ENCODE results near the gene MSANTD2. TPM values are rescaled to one million over a fixed set of nuclear protein-coding genes. Genes with fewer than 3 reads are reported as not detected.

The MSANTD2 gene
- total RNA-seq, 1 experiment from 2014 or later = 15.3 TPM

- Mint-ChIP-seq H3K4me1 (ENCODE audit: insufficient read depth, unreplicated experiment) (peaks cover 5% of the 10 kb centered on the region), H3K27me3 (ENCODE audit: insufficient read depth, unreplicated experiment) (no peaks in the 10 kb centered on the region), H3K36me3 (ENCODE audit: insufficient read depth, unreplicated experiment) (no peaks in the 10 kb centered on the region), H3K9me3 (ENCODE audit: unreplicated experiment) (no peaks in the 10 kb centered on the region), H3K4me3 (ENCODE audit: unreplicated experiment) (no peak overlapping the region), H3K27ac (ENCODE audit: low read depth, unreplicated experiment) (no peak overlapping the region)
- CTCF ChIA-PET = interaction anchor here (0.6 to 6.1 kb wide), 7 partner anchors 29 to 122 kb away, joined by 3 to 112 read pairs (median 4); partner anchors contain the start of genes SIAE and SPA17
- POLR2A ChIA-PET = interaction anchor here (0.6 kb wide), 2 partner anchors 452 to 1341 kb away, joined by 3 to 4 read pairs; no protein-coding TSS in a partner anchor
- no TSS peak for BruUV-seq (replicated peaks)
- intact Hi-C loops (cut with micrococcal nuclease) = no loop called here
- no peak for TF ChIP-seq CTCF (IDR thresholded peaks at IDR 0.05; ENCODE audit: unreplicated experiment)
- DNase-seq (ENCODE audit: unreplicated experiment) = no peak
Measured at GRCh38 chr11:124766156-124766555, 34.0 kb downstream of the MSANTD2 start.

GRCh38 chr11:124763156-124763947 is 36.9 kb downstream of the MSANTD2 start:
- TF ChIP-seq CTCF (IDR thresholded peaks at IDR 0.05; ENCODE audit: unreplicated experiment) = peak; percentile 79
- intact Hi-C loops (cut with micrococcal nuclease) = loop anchor here (1.0 to 2.0 kb wide), 5 partner anchors 29 to 119 kb away; partner anchors contain the start of genes SIAE and SPA17
- Mint-ChIP-seq H3K9me3 (ENCODE audit: unreplicated experiment) (no peaks in the 10 kb centered on the region), H3K36me3 (ENCODE audit: insufficient read depth, unreplicated experiment) (no peaks in the 10 kb centered on the region), H3K4me3 (ENCODE audit: unreplicated experiment) (peak overlapping the region; percentile 62), H3K27me3 (ENCODE audit: insufficient read depth, unreplicated experiment) (no peaks in the 10 kb centered on the region), H3K27ac (ENCODE audit: low read depth, unreplicated experiment) (no peak overlapping the region), H3K4me1 (ENCODE audit: insufficient read depth, unreplicated experiment) (peaks cover 5% of the 10 kb centered on the region)
- ChIA-PET POLR2A (interaction anchor here (0.6 to 1.9 kb wide), 5 partner anchors 37 to 889 kb away, joined by 3 to 8 read pairs (median 4); partner anchors contain the start of gene MSANTD2), CTCF (interaction anchor here (0.6 to 6.1 kb wide), 47 partner anchors 11 to 701 kb away, joined by 3 to 112 read pairs (median 5); partner anchors contain the start of genes MSANTD2, NRGN, SIAE and SPA17)
- peak; percentile 70 for DNase-seq (ENCODE audit: unreplicated experiment)
- no TSS peak for BruUV-seq (replicated peaks)

- Mint-ChIP-seq H3K27me3 (ENCODE audit: insufficient read depth, unreplicated experiment) (no peaks in the 10 kb centered on the region), H3K4me1 (ENCODE audit: insufficient read depth, unreplicated experiment) (peaks cover 5% of the 10 kb centered on the region), H3K4me3 (ENCODE audit: unreplicated experiment) (peak overlapping the region; percentile 62), H3K36me3 (ENCODE audit: insufficient read depth, unreplicated experiment) (no peaks in the 10 kb centered on the region), H3K27ac (ENCODE audit: low read depth, unreplicated experiment) (no peak overlapping the region), H3K9me3 (ENCODE audit: unreplicated experiment) (no peaks in the 10 kb centered on the region)
- POLR2A ChIA-PET = interaction anchor here (0.6 to 1.9 kb wide), 3 partner anchors 38 to 97 kb away, joined by 3 to 8 read pairs (median 5); partner anchors contain the start of gene MSANTD2
- DNase-seq (ENCODE audit: unreplicated experiment) = no peak
- no peak for TF ChIP-seq CTCF (IDR thresholded peaks at IDR 0.05; ENCODE audit: unreplicated experiment)
- intact Hi-C loops (cut with micrococcal nuclease) = loop anchor here (1.0 to 2.0 kb wide), 5 partner anchors 30 to 118 kb away; partner anchors contain the start of genes SIAE and SPA17
- no TSS peak for BruUV-seq (replicated peaks)
- CTCF ChIA-PET = interaction anchor here (0.7 to 6.1 kb wide), 28 partner anchors 10 to 131 kb away, joined by 3 to 112 read pairs (median 7); partner anchors contain the start of genes MSANTD2, NRGN, SIAE and SPA17
Measured at GRCh38 chr11:124762624-124763155, 37.5 kb downstream of the MSANTD2 start.
